HepG2 (cell line): Measurements from ENCODE around the gene MAPK13. TPM values are rescaled to one million over a fixed set of nuclear protein-coding genes. Genes with fewer than 3 reads are reported as not detected.

Source experiments
- DMAP1 ChIP-seq: IDR thresholded peaks from 2 replicates; pipeline ENCODE4 v1.6.1; 2016
- KDM5B ChIP-seq: sonication (generic); formaldehyde crosslinking; IDR thresholded peaks from 2 replicates; pipeline ENCODE4 v1.4.0; 2020; ENCODE audit warnings: missing genetic modification reagents, mild to moderate bottlenecking, borderline replicate concordance
- KLF6 ChIP-seq: IDR thresholded peaks from 2 replicates; pipeline ENCODE4 v1.8.0; 2016; ENCODE audit warnings: missing biosample characterization, missing genetic modification reagents
- NFAT5 ChIP-seq: sonication (generic); formaldehyde crosslinking; IDR thresholded peaks from 2 replicates; pipeline ENCODE4 v1.4.0; 2020; ENCODE audit warnings: missing genetic modification reagents
- NFKBIZ ChIP-seq: IDR thresholded peaks from 2 replicates; pipeline ENCODE4 v1.6.1; 2018; ENCODE audit warnings: missing genetic modification reagents, missing compliant biosample characterization
- NR3C1 ChIP-seq: sonication (generic); formaldehyde crosslinking; IDR thresholded peaks from 2 replicates; pipeline ENCODE4 v1.4.0; 2020; ENCODE audit warnings: missing genetic modification reagents
- POLR2AphosphoS5 ChIP-seq: IDR thresholded peaks from 2 replicates; pipeline ENCODE4 v1.6.1; 2012; ENCODE audit warnings: low read depth, low read length
- RBM22 ChIP-seq: fragments of 200-400 bp; formaldehyde crosslinking; optimal IDR thresholded peaks from 2 replicates; pipeline ENCODE3; 2017; ENCODE audit warnings: mild to moderate bottlenecking, low read length, moderate library complexity
- TAF15 ChIP-seq: fragments of 200-400 bp; formaldehyde crosslinking; IDR thresholded peaks from one replicate; pipeline ENCODE4 v1.6.1; 2018; ENCODE audit warnings: mild to moderate bottlenecking, low read depth, low read length; ENCODE audit not compliant: poor library complexity, severe bottlenecking
- TRIM24 ChIP-seq: sonication (generic); formaldehyde crosslinking; IDR thresholded peaks from 2 replicates; pipeline ENCODE4 v1.8.0; 2022; ENCODE audit warnings: mild to moderate bottlenecking, missing genetic modification reagents
- YY1 ChIP-seq: IDR thresholded peaks from 2 replicates; pipeline ENCODE4 v1.6.1; 2011; ENCODE audit warnings: low read length, low read depth, moderate library complexity, mild to moderate bottlenecking; ENCODE audit not compliant: insufficient read depth, insufficient replicate concordance
- ZBTB1 ChIP-seq: sonication (generic); formaldehyde crosslinking; IDR thresholded peaks from 2 replicates; pipeline ENCODE4 v1.4.0; 2020; ENCODE audit warnings: missing genetic modification reagents, borderline replicate concordance
- ZBTB43 ChIP-seq: sonication (generic); formaldehyde crosslinking; conservative IDR thresholded peaks from 2 replicates; pipeline ENCODE4 v1.4.0; 2020; ENCODE audit warnings: missing genetic modification reagents
- ZNF264 ChIP-seq: sonication (generic); formaldehyde crosslinking; IDR thresholded peaks from 2 replicates; pipeline ENCODE4 v1.4.0; 2020; ENCODE audit warnings: missing genetic modification reagents
- ZNF30 ChIP-seq: sonication (generic); formaldehyde crosslinking; IDR thresholded peaks from 2 replicates; pipeline ENCODE4 v1.5.0; 2020; ENCODE audit warnings: mild to moderate bottlenecking, missing genetic modification reagents
- ZNF513 ChIP-seq: sonication (generic); formaldehyde crosslinking; conservative IDR thresholded peaks from 2 replicates; pipeline ENCODE4 v1.5.0; 2020; ENCODE audit warnings: missing genetic modification reagents
- ZNF616 ChIP-seq: sonication (generic); formaldehyde crosslinking; IDR thresholded peaks from 2 replicates; pipeline ENCODE4 v1.5.0; 2020; ENCODE audit warnings: low read depth, mild to moderate bottlenecking, missing genetic modification reagents
- ZNF737 ChIP-seq: sonication (generic); formaldehyde crosslinking; IDR thresholded peaks from 2 replicates; pipeline ENCODE4 v1.5.0; 2020; ENCODE audit warnings: missing genetic modification reagents, mild to moderate bottlenecking, borderline replicate concordance
- ZNF788 ChIP-seq: sonication (generic); formaldehyde crosslinking; IDR thresholded peaks from 2 replicates; pipeline ENCODE4 v1.5.0; 2020; ENCODE audit warnings: mild to moderate bottlenecking, missing genetic modification reagents, borderline replicate concordance
- polyA plus RNA-seq, 8 experiments: library from polyadenylated mRNA; depleted of rRNA in 3 of 8; stranded (reverse) in 7 of 8; unstranded in 1 of 8; fragments of >200 nt; fragmentation: Illumina TruSeq in 4 of 8; extraction: Trizol in 4 of 8; gene quantifications; 2 replicates each; pipeline versions ENCODE4 v1.2.1 to v1.2.3, GENCODE V29; 2011 to 2016; ENCODE audit warnings: low read depth in 4 of 8, missing spikeins in 1 of 8, mixed read lengths in 1 of 8; ENCODE audit not compliant: insufficient read depth in 1 of 8
- total RNA-seq, 5 experiments: library from RNA; depleted of rRNA; stranded (reverse); fragments of >200 nt; fragmentation: Illumina TruSeq; extraction: Trizol; gene quantifications; 2 replicates each; pipeline ENCODE4 v1.2.3, GENCODE V29; 2016; ENCODE audit warnings: low read depth in 1 of 5

MAPK13 gene
- total and polyA plus RNA-seq, 2 of the 13 experiments (the other 11 are each of a cell fraction or from before 2014, with no cell fraction given), result 12.7 to 43.4 TPM

GRCh38 chr6:36129941-36130666, at the start of gene MAPK13 (continued):
- no peak for TF ChIP-seq ZBTB1 (CRISPR knock-in tag)
- no peak for TF ChIP-seq ZNF513 (CRISPR knock-in tag)
- no peak for TF ChIP-seq ZNF788 (CRISPR knock-in tag)
- peak; percentile 20 for TF ChIP-seq YY1
- no peak for TF ChIP-seq ZNF264 (CRISPR knock-in tag)
- TF ChIP-seq ZNF616, result peak; percentile 45; the same call in 1 of the 2 replicates
- 0 out of 2 replicates have a peak, but pooled peaks have one; percentile 47 for TF ChIP-seq ZBTB43 (CRISPR knock-in tag)
- TF ChIP-seq ZNF30 (CRISPR knock-in tag), result no peak
- TF ChIP-seq NR3C1 (CRISPR knock-in tag), result no peak
- TF ChIP-seq TRIM24, result no peak
- TF ChIP-seq NFKBIZ (CRISPR knock-in tag), result no peak
- no peak for TF ChIP-seq KDM5B
- no peak for TF ChIP-seq TAF15
- no peak for TF ChIP-seq DMAP1 (CRISPR knock-in tag)
- TF ChIP-seq NFAT5 (CRISPR knock-in tag), result no peak; the same call in 1 of the 2 replicates
- no peak for TF ChIP-seq ZNF737 (CRISPR knock-in tag)
- peak; percentile 67; the same call in 1 of the 2 replicates for TF ChIP-seq POLR2AphosphoS5
- no peak for TF ChIP-seq KLF6 (CRISPR knock-in tag)
- TF ChIP-seq RBM22, result no peak
